Measurements from ENCODE around the gene GORASP2.
"Not testable (repeated sequence)": the region's sequence is repeated elsewhere in the genome, so short reads cannot be mapped to it uniquely, and the experiment has no call there.

Gene GORASP2

DNA sequence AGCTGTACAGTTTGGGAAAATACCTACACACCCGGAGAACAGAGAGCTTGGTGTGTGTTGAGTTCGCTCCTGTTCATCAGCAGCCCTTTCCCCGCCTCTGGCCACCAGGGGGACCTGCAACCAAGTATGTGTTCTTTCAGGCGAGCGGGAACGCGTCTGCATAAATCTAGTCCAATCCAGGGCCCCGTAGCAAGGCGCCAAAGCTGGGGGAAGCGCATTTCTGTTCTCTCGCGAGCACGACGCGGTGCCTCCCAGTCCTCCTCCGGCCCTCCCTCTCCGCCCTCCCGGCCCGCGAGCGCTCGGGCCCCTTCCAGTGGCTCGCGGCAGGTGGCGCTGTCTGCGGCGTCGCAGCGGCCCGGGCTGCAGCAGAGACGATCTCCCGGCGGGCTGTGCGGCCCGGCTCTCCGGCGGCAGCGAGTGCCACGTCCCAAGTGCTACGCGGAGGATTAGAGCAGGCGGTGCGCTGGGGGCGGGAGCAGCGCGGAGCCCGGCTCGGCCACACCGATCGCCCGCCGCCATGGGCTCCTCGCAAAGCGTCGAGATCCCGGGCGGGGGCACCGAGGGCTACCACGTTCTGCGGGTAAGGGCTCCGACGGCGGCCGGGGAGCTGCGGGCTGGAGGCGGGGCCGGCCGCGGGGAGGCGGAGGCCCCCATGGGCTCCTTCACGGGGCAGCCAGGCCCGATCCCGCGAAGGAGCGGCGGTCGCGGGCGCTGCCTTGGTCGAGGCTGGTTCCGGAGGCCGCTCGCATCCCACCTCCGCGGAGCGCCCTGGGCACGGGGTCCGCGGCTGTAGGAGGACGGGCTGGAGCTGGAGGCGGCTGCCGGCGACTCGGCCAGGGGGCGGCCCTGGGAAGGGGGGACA, at the start of gene GORASP2:
Gene GORASP2 (plus strand): TSS at position 430 of the 862 bp plus-strand sequence. CDS start 88 bp downstream, at position 518.
- DNase-seq, result peak; percentile 97 to 99

- DNase-seq, result no peak
These were observed 47.2 kb upstream of the GORASP2 start for GRCh38 chr2:170881840-170882239.

GRCh38 chr2:170882758-170883157, 46.3 kb upstream of the GORASP2 start:
- DNase-seq, result no peak

DNA sequence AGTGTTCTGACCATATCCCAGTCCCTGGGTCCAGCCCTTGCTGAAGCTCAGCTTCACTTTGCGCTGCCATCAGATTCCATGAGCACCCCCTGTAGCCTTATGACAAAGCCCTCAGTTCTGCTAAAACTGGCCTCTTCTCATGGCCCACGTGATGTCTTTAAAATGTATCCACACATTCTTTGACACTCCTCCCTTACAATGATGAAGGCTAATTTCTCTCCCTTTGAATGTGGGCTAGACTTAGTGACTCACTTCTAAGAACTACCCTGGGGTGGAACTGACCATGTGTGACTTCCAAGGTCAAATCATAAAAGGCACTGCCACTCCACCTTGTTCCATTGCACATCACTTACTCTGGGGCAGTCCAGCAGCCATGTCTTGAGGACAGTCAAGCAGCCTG, 45.4 kb upstream of the GORASP2 start:
- no peak for DNase-seq

DNA sequence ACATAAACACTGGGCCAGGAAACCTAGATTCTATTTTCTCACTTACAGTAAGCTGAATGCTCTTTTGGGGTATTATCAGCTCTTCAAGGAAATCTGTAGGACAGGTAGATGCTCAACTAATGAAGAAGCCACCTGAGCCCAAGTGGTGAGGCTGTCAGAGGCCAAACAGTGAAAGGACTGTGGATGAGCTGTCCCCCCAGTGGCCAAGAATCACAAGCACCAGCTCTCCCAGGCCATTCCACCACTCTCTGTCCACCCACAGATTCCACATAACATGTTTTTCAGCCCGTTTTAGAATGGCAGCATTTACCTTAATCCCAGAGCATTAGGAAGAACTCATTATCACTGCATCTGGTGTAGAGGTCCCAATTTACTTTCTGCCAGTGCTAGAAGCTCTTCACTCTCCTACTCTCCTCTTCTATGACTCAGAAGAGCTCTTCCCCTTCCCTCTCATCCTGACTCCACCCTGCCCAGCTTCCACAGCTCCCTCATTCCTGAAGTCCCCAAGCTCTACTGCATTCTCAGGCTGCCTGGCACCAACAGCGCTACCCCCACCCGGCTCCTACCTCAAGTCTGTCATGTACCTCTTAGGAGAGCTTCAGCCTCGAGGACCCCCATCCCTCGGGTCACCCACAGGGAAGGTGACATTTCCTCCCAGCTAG, 43.8 kb upstream of the GORASP2 start:
- DNase-seq, result no peak

DNA sequence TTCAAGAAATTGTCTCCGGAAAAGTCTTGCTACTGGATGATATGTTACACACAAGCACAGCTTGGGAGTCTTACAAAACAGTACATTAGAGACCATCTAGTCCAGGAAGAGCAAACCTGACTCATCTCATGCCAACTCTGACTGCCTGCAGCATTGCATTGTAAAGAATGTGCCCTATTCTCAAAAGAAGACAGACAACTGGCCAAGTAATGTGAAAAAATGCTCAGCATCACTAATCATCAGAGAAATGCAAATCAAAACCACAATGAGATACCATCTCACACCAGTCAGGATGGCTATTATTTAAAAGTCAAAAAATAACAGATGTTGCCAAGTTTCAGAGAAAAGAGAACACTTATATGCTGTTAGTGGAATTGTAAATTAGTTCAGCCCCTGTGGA, 42.7 kb upstream of the GORASP2 start:
- no peak for DNase-seq

GRCh38 chr2:170887496-170887895, 41.6 kb upstream of the GORASP2 start:
- no peak for DNase-seq

GRCh38 chr2:170887896-170888295, 41.2 kb upstream of the GORASP2 start:
- DNase-seq, result no peak

DNA sequence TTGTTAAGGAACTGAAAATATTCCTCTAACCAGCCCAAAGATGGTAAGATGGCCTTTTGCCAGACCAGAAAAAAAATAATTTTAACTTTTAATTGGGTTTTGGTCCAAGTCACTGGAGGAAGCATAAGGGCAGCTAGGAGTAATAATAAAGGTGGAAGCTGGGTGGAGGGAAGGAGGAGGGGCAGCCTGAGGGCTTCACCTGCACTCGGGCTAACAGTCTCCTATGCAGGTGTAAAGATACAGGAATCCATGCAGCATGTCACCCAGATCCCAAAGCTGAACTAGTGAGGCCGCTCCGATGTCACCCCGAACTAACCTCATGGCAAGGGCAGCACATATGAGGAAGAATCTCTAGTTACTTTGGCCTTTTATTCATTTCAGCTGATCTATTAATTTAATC, 37.2 kb upstream of the GORASP2 start:
- DNase-seq, result no peak

DNA sequence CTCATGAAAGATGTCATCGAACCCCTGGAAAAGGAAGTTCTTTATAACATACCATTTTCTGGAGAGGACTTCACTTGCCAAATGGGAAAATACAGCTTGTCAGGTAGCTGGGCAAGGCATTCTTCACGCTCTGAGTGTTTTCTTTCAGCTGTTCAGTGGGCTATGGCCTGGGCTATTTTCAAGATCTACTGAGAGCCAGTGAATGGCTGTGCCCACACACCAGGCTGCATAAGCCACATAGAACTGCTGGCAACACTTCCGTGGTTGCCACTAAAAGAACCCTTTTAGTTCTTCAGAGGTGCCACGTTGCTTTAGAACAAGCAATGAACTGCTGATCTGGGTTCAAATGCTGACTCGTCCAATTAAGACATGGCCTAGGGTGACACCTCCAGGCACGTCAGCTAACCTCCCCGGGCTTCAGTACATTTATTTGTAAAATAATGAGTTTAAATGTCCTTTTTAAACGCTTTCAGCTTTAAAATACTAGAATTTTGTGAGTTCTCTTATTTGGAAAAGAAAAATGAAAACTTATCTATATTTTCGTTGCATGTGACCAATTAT, 36.6 kb upstream of the GORASP2 start:
- DNase-seq, result no peak

GRCh38 chr2:170895023-170895757, 33.9 kb upstream of the GORASP2 start:
- DNase-seq, result no peak

GRCh38 chr2:170896622-170897021, 32.4 kb upstream of the GORASP2 start:
- no peak for DNase-seq

GRCh38 chr2:170897108-170897507, 31.9 kb upstream of the GORASP2 start:
- DNase-seq, result no peak

DNA sequence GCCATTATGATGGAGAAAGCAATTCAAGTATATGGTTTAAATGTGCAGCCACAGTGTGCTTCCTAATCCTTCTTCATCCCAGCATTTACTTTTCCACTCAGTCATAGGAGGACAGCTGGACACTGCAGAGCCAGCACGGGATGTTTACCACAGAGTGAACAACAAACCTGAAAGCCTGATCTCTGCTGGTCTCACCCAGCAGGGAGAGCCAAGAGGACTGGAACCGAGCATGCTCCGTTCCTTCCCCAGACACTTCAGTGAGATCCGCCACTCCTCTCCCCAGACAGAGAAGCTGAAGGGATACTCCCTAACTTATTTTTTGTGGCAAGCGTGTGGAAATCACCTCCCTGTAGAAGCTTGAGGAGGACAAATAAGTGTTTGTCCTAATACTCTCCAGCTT, 23.2 kb upstream of the GORASP2 start:
- DNase-seq, result no peak

GRCh38 chr2:170911314-170911889, 17.7 kb upstream of the GORASP2 start:
- no peak for DNase-seq

DNA sequence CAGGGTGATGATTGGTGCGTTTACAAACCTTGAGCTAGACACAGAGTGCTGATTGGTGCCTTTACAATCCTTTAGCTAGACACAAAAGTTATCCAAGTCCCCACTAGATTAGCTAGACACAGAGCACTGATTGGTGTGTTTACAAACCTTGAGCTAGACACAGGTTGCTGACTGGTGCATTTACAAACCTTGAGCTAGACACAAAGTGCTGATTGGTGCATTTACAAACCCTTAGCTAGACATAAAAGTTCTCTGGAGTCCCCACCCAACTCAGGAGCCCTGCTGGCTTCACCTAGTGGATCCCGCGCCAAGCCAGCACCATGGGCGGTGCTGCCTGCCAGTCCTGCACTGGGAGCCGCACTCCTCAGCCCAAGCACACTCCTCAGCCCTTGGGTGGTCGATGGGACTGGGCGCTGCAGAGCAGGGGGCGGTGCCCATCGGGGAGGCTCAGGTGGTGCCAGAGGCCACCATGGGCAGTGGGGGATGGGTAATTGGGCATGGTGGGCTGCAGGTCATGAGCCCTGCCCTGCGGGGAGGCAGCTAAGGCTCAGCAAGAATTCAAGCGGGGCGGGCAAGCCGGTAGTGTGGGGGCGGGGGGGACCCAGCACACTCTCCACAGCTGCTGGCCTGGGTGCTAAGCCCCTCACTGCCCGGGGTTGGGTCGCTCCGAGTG, 13.9 kb upstream of the GORASP2 start:
- not testable (repeated sequence) for DNase-seq

GRCh38 chr2:170917219-170917913, 11.7 kb upstream of the GORASP2 start:
- no peak for DNase-seq

GRCh38 chr2:170917957-170918356, 11.1 kb upstream of the GORASP2 start:
- no peak for DNase-seq

DNA sequence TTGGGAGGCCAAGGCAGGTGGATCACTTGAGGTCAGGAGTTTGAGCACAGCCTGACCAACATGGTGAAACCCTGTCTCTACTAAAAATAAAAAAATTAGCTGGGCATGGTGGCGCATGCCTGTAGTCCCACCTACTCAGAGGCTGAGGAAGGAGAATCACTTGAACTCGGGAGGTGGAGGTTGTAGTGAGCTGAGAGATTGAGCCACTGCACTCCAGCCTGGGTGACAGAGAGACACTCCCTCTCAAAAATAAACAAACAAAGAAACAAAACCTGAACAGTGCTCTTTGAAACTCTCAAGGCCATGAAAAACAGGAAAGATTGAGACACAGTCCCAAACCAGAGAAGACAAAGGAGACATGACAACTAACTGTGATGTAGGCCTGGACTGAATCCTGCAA, 7.2 kb upstream of the GORASP2 start:
- not testable (repeated sequence) for DNase-seq

DNA sequence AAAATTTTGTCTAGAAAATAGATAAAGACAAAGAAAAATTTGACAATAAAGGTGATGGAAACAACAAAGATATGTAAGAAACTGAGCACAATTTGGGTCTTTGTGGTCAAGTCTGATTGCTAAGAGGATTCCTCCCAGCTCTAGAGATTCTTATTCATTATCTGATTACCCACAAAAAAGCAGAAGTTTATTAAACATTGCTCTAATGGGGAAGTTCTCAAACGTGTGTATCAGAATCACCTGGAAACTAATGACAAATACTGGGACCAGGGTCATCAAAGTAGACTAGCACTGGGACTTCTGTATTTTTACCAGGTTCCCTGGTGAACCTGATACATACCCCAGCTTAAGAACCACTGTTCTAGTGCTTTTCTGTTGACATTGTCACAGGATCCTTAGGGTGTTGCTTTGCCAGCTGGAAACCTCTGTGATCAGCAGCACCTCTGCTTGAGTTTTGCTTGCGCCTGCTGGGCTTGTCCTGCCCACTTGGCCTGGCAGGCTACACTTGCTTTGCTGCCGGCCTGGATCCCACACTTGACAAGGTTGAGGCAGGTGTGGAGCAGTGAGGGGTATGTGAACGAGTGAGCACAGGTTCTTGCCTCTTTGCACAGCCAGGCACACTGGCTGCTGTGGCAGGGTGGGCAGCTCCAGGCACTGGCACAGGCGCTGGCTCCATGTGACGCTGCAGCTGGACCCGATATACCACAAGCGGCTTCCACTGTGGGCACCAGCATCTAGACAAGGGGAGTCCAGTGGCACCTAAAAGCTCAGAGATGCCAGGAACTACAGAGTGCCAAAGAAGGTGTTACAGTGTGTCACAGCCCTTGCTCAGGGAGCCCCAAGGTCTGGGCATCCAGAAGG, 6.2 kb upstream of the GORASP2 start:
- no peak for DNase-seq

DNA sequence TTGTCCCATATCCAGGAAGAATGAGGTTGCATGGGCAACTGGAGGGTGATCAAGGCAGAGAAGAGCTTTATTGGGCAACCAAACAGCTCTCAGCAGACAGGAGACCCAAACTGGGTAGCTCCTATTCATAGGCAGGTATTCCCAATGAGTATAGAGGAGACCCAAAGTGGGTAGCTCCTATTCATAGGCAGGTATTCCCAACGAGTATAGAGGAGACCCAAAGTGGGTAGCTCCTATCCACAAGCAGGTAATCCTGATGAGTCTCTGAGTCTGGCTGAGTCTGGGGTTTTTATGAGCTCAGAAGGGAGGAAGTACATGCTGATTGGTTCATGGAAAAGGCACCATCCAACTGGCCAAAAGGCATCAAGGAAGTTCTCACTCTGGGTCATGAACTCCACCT, 5.3 kb upstream of the GORASP2 start:
- DNase-seq, result no peak

All from NCI-H446 (cell line).